ENCODE data around the gene TRMT1.
"Not testable (repeated sequence)": the region's sequence is repeated elsewhere in the genome, so short reads cannot be mapped to it uniquely, and the experiment has no call there.

TRMT1 gene

DNA sequence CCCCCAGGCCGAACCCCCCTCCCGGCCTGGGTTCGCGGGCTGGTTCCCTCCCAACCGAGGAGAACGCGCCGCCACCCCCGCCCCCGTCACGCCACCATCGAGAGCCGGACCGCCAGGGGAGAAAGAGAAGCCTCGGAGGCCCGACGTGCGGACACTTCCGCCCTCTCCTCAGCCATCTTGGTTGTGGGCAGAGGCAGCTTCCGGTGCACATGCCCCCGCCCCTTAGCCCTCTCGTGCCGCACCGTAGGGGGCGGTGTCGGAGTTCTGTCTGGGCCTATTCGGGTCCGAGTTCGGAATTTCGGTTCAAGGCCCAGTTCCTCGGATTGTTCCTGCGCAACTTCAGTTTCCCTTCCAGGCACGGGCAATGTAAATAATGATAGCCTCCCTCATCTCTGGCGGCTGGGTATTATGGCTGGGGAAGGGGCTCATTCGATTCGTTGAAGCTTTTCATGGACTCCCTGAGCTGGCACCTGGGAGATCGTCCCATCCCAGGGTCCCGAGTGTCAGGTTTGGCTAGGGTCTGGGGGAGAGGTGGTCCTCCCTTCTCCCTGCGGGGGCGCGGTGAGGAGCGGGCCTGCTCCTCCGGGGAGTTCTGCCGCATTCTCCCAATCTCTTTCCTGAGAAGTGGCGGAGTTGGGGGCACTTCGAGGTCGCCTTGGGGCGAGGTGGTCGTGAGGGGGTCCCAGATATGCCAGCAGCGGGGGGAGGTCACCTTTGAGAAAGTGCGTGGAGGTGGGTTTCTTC is 33.8 kb upstream of the TRMT1 start, which contains the start of the genes IER2 and STX10:
Gene IER2, plus strand, starts transcription at position 225 of the 744 bp plus-strand sequence. CDS start 2,776 bp downstream, outside the sequence.
Gene STX10, minus strand, starts transcription at position 189 of the 744 bp plus-strand sequence. CDS start 202 bp downstream, outside the sequence.
- DNase-seq (ENCODE audit: low read depth) = peak; percentile 87

DNA sequence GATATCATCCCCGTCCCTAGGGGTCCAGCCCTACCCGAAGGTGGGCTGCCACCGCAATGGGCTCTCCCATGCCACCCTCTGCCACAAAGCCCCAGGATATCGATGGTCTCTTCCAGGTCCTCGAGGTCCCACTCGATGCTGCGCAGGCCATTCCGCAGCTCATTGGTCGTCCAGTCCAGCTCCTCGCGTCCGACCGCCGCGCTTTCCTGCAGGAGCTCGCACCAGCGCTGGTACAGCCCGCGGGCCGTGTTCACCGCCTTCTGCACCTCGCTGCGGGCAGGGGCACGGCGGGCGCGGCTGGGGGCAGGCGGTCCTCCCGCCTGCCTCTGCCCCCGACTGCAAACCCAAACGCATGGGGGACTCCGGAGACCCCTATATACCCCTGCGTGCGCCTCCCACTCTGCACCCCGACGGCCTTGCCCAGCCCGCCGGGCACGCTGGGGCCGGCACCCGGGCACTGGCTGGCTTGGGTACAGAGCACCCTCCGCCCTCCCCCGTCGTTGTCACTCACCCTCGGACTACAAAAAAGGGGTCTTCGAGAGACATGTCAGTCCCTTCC is 33.2 kb upstream of the TRMT1 start:
- DNase-seq (ENCODE audit: low read depth) = peak; percentile 45

DNA sequence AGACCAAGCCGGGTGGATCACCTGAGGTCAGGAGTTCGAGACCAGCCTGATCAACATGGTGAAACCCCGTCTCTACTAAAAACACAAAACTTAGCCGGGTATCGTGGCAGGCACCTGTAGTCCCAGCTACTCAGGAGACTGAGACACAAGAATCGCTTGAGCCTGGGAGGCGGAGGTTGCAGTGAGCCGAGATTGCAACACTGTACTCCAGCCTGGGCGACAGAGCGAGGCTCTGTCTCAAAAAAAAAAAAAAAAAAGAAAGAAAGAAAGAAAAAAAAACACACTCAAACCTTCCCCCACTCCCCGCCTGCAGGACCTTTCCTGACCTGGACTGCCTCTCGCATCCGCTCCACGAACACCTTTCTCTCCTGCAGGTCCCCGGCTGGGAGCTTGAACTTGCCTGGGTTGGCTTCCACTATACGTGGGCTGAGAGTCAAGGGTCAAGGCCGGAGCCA is 32.7 kb upstream of the TRMT1 start:
- not testable (repeated sequence) for DNase-seq (ENCODE audit: low read depth)

DNA sequence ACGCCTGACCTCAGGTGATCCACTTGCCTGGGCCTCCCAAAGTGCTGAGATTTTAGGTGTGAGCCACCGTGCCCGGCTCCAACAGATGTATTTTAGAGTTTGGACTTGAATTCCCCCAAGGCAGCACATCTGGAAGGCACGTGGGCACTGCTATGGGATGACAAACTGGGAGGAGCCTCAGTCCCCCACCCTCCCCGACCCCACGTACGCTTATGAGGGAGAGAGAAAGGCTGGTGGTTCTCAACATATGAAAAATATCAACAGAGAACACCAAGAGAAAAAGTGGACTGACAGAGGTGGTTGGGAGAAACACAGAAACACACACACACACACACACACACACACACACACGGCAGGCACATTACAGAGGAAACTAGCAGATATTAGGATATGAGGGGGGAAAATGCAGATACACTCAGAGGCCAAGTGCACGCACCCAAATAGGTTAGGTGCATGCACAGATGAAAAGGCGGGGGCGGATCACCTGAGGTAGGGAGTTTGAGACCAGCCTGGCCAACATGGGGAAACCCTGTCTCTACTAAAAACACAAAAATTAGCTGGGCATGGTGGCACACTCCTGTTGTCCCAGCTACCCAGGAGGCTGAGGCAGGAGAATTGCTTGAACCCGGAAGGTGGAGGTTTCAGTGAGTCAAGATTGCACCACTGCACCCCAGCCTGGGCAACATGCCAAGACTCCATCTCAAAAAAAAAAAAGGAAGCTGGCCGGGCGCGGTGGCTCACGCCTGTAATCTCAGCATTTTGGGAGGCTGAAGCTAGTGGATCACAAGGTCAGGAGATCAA is 30.4 kb upstream of the TRMT1 start:
- no peak for DNase-seq (ENCODE audit: low read depth)

DNA sequence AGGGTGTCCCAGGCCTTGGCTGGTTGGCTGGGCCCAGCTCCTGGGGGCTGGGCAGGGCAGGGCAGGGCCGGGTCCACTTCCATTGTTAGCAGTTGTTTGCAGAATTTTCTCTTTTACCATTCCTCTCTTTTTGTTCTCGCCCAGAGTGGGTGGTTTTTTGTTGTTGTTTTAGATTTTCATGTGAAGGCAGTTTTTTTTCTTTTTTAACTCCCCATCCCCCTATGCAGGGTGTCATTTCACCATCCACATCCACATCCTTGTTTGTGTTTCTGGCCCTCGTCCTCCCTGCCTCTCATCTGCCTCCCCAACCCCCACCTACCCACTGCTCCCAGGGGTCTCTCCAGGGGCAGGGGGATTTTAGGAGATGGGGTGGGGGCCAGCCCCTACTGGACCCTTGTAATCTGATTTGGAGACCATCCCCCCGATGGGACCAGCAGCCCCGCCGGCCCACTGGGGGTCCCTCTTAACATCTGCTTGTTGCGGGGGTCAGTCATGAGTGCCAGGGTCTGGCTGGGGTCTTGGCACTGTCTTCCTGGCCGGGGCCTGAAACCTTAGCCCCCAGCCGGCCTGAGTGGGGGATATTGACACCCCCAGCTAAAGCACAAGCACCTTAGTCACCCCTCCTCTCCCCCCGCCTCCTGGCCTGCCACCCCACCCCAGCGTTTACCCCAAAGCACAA is 23.2 kb upstream of the TRMT1 start:
- DNase-seq (ENCODE audit: low read depth) = no peak

DNA sequence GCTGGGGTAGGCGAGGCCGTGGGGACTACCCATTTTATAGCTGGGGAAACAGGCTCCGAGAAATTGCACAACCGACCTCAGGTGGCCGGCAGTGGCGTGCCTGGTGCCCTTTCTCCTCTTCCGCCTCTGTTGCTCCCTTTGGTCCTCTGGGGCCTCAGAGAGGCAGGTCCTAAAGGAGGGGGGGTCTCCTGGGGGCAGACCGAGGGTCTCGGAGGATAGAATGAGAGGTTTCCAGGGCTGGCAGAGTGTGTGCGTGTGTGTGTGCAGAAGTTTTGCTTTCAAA is 22.3 kb upstream of the TRMT1 start:
- DNase-seq (ENCODE audit: low read depth) = no peak

DNA sequence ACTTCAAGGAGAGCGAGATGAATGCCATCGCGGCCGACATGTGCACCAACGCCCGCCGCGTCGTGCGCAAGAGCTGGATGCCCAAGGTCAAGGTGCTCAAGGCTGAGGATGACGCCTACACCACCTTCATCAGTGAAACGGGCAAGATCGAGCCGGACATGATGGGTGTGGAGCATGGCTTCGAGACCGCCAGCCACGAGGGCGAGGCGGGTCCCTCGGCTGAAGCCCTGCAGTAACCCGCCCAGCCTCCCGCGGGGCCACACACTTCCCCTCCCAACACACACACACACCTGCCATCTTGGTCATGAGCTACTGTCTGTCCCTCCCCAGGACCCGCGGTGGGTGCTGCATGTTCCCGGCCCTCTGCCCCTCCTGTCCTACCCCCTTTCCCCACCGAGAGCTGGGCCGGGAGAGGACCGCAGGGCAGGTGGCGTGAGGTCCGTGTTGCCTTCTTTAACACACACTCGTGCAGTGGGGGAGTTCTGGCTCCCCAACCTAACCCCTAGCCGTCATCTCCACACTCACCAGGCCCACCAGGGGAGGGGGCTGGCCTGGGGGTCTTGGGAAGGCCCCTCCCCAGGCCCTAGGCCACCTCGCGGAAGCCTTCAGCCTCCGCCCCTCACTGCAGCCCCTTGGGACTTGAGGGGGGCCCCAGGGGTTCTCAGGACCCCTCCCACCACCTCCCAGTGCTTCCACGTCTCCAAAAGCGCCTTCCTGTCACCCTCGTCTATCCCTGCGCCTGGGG is 21.8 kb upstream of the TRMT1 start:
- DNase-seq (ENCODE audit: low read depth) = no peak

DNA sequence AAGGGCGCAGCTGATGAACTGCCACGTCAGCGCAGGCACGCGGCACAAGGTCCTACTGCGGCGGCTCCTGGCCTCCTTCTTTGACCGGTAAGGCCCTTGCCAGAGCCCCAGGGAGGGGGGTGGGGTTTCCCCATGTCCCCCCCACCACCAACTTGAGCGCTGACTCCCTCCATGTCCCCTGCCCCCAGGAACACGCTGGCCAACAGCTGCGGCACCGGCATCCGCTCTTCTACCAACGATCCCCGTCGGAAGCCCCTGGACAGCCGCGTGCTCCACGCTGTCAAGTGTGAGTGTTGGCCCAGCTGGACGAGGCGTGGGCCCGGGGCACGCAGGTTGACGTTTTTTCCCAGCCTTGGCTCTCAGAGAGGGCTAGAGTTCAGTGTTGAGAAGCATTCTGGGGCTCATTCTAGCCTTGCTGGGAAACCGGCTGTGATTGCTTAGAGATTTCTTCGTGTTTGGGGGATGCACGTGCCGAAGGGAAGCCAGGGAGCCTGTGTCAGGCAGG is 20.8 kb upstream of the TRMT1 start:
- no peak for DNase-seq (ENCODE audit: low read depth)

DNA sequence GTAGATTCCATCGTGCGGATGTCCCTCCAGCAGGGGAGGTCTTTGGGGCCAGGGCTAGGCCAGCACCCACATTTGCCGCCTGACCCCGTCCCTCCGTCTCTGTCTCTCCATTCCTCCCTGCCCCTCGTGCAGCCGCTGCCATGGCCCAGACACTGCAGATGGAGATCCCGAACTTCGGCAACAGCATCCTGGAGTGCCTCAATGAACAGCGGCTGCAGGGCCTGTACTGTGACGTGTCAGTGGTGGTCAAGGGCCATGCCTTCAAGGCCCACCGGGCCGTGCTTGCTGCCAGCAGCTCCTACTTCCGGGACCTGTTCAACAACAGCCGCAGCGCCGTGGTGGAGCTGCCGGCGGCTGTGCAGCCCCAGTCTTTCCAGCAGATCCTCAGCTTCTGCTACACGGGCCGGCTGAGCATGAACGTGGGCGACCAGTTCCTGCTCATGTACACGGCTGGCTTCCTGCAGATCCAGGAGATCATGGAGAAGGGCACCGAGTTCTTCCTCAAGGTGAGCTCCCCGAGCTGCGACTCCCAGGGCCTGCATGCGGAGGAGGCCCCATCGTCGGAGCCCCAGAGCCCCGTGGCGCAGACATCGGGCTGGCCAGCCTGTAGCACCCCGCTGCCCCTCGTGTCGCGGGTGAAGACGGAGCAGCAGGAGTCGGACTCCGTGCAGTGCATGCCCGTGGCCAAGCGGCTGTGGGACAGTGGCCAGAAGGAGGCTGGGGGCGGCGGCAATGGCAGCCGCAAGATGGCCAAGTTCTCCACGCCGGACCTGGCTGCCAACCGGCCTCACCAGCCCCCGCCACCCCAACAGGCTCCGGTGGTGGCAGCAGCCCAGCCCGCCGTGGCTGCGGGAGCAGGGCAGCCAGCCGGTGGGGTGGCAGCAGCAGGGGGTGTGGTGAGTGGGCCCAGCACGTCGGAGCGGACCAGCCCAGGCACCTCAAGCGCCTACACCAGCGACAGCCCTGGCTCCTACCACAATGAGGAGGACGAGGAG is 18.8 kb upstream of the TRMT1 start:
- DNase-seq (ENCODE audit: low read depth) = no peak

DNA sequence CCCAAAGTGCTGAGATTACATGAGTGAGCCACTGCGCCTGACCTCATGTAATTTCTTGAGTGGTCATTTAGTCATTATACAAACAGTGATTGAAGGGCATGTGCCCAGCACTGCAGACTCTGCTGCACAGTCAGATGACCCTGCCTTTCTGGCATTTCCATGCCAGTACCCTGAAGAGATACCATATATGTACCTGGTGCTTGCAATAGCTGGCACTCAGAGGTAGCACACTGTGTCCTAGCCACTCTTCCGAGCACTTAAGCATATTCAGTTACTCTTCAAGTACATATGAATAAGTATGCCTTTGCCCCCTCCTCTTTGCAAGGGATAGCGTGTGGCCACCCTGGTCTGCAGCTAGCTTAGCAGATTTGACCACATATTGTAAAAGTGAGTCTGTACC is 18.1 kb upstream of the TRMT1 start:
- DNase-seq (ENCODE audit: low read depth) = no peak

DNA sequence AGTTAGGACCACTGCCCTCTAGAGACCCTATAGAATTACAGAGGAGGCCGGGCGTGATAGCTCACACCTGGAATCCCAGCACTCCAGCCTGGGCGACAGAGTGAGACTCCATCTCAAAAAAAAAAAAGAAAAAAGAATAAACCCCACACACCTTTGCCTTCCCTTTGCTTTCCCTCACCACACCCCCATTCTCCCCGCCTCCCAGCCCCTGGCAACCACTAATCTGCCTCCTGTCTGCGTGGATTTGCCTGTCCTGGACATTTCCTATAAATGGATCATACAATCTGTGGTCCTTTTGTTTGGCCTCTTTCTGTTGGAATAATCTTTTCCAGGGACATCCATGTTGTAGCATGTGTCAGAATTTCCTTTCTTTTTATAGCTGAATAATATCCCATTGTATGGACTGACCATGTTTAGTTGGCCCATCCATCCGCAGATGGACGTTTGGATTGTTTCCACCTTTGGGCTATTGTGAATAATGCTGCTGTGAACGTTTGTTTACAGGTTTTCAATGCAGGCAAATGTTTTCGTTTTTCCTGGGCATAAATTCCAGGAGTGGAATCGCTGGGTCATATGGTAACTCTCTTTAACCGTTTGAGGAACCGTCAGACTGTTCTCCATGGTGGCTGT is 16.8 kb upstream of the TRMT1 start:
- no peak for DNase-seq (ENCODE audit: low read depth)

DNA sequence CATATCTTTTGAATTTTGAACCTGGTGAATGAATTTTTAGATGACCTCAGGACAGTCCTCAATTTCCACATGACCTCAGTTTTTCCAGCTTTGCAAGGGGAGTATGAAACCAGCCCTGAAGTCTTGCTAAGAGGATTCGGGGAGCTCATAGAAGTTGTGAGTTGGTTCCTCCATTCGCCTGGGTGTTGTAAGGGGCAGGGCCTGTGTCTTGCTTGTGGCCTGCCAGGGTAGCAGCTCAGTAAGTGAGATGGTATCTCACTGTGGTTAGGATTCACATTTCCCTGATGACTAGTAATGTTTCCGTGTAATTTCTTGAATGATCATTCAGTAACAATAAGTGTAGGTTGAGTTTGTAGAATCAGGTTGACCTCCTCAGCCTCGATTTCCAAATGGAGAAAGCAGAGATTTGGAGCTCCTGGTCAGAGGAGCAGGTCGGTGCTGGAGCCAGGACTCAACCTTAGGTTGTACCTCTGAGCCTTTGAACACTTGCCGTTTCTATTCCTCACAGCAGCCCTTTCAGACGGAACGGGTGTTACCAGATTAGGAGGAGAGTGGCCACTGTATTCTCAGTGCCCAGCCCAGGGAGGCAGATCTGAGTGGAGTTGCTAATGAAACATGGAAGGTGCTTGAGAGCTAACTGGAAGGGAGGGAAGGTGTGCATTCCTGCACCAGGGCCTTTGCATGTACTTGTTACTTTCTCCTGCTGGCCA is 16.1 kb upstream of the TRMT1 start:
- no peak for DNase-seq (ENCODE audit: low read depth)

DNA sequence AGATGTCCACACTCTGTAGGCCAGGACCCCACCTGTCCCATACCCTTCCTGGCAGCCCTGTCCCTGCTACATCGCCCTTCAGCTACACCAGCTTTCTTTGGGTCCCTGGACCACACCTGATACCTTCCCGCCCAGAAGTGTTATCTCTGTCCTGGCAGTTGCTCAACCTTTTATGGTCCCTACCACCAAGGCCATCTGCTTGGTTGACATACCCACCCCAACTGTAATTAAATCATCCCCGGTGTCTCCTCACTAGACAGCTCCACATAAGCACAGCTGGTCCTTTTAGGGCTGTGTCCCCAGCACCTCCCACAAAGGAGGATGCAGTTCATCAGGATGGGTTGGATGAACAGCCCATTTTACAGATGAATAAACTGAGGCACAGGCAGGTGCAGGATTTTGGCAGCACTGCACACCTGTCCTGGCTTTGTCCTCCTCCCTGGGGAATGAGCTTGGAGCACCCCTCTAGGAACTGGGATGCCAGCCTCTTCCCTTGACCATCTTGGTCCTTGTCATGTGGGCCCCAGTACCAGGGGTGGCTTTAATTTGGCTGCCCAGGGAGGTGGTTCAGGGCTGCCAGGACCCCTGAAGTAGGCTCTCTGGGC is 14.4 kb upstream of the TRMT1 start:
- DNase-seq (ENCODE audit: low read depth) = no peak

DNA sequence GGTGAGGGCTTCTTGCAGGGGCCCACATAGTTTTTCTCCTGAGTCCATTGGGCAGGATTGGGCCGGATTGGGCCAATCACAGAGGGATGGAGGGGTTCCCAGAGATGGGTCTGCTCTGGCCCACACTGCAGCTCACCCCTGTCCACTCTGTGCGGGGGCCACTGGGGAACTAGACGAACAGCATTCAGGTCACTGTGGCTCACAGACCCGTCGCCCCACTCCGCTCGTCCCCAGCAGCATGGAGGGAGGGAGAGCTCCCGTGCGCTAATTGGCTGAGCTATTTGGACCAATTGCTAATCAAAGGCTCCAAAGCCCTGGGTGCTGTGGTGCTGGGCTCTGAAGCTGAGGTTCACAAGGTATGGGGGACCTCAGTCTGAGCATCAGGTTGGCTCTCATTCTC is 12.8 kb upstream of the TRMT1 start:
- no peak for DNase-seq (ENCODE audit: low read depth)

DNA sequence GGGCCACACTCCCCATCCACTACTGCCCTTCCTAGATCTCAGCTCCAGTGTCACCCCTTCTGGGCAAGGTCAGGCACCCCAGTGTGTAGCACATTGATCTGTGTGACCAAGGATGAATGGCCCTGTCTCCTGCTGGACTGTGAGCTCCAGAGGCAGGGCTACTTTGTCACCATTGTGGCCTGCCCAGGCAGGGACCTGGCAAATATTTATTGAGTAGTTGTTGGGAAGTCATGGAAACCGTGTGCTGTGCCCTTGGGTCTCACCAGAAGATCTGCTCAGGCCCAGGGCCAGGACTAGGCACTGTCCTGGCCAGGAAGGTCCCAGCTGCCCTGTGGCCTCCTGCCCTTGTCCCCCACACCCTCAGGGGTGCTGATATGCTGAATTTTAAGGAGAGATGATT is 12.0 kb upstream of the TRMT1 start:
- no peak for DNase-seq (ENCODE audit: low read depth)

DNA sequence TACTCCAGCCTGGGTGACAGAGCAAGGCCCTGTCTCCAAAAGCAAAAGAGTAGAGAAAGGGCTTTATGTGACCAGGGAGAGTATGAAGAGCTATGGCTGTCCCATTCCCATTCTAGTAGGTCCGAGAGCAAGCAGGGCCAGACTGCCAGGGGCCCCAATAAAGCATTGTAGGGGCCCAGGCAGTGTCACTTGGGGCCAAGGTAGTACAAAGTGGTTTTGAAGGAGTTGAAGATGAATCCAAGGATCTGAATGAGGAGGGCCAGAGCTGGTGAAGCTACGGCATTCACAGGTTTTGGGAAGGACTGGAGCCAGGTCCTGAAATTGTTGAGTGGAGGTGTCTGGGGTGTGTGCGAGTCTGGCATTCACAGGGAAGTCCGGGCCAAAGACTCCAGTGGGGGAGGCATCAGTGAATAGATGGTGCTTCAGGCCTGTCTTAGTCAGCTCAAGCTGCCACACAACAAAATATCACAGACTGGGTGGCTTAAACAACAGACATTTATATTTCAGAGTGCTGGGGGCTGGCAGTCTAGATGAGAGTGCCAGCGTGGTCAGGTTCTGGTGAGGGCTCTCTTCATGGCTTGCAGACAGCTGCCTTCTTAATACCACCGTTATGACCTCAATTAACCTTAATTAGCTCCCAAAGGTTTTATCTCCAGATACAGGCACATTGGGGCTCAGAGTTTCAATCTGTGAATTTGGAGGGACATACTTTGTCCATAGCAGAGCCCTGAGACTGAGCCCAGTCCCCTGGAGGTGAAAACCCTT is 11.5 kb upstream of the TRMT1 start:
- no peak for DNase-seq (ENCODE audit: low read depth)

DNA sequence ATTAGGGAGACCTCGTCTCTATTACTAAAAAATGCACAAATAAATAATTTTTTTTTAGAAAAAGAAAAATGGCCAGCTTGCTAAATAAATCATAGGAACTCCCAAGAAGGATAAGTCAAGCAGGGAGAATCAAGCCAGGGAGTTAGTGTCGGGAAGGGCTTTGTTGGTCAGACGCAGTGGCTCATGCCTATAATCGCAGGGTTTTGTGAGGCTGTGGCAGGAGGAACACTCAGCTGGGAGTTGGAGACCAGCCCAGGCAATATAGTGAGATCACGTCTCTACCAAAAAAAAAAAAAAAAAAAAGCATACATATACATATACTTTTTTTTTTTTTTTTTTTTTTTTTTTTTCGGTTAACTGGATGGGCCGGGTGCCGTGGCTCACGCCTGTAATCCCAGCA is 10.5 kb upstream of the TRMT1 start:
- no peak for DNase-seq (ENCODE audit: low read depth)
